Stimulated activated CD8-positive, alpha-beta memory T cell treated with anti-CD3 and anti-CD28 coated beads, Interleukin-15, amount 100 ng/mL, for 24 hours (primary cell): ENCODE data around the gene PSMD3.

Source experiments
- DNase-seq: peaks from one replicate; pipeline ENCODE4 v3.0.0-alpha.2; 2020; ENCODE audit warnings: low read depth

Gene PSMD3

DNA sequence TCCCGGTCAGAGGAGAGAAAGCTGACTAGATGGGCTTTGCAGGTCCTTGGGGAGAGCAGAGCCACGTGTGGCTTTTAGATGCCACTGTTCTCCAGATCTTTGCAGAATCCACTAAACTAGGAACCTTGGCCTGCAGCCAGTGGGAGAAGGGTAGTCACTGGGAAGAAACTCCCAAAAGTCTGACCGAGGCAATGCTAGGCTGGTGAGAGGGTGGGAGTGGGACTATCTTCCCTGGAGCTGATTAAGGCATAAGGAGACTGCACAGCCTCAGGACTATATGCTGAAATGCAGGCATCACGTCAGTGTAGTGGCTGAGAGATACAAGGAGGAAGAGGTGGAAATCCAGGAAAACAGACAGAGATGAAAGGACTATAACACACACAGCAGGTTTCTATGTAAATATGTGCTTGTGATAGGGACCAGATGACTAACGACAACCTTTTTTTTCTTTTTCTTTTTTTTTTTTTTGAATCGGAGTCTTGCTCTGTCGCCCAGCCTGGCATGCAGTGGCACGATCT lies 20.0 kb upstream of the PSMD3 start:
- no peak for DNase-seq

DNA sequence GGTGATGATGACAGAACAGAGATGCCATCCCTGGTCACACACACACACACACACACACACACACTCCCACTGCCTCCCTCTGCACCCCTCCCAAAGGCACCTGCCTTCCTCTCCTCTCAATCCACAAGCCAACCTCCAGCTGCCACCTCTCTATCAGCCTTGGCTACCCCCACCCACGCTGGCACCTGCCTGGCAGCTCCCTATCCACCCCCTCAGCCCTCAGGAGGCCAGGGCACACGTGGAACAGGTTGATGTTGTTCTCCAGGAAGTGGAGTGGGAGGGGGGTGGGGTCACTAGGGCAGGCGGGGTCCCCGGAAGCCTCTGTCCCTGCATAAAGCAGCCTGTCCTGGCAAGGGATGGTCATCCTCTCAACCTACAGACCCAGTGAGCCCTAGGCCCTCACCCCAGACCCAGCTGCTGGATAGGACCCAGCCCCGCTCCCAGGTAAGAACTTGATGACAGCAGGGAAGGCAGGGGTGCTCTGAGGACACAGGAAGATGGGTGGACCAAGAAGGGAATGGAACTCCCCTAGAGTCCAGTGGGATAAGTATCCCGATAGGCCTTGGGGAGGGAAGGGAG lies 17.9 kb upstream of the PSMD3 start, which contains the start of gene GSDMA:
Gene GSDMA (plus strand): TSS at position 363 of the 579 bp plus-strand sequence. CDS start 2,684 bp downstream, outside the sequence.
- DNase-seq: no peak

DNA sequence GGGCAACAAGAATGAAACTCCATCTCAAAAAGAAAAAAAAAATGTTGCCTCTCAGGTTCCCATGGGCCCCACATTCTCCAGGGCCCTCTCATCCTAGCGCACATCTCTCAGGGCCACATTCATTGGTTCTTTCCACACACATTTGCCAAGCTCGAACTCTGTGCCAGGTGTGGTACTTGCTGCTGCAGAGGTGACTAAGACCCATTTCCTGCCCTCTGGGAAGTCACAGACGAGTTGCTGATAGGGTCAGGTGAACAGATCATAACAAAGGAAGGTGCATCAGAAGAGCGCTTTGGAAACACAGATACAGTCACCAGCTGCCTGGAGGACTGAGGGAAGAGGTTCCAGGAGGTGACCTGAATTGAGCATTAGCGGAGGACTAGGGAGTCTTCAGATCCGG lies 16.8 kb upstream of the PSMD3 start:
- no peak for DNase-seq

DNA sequence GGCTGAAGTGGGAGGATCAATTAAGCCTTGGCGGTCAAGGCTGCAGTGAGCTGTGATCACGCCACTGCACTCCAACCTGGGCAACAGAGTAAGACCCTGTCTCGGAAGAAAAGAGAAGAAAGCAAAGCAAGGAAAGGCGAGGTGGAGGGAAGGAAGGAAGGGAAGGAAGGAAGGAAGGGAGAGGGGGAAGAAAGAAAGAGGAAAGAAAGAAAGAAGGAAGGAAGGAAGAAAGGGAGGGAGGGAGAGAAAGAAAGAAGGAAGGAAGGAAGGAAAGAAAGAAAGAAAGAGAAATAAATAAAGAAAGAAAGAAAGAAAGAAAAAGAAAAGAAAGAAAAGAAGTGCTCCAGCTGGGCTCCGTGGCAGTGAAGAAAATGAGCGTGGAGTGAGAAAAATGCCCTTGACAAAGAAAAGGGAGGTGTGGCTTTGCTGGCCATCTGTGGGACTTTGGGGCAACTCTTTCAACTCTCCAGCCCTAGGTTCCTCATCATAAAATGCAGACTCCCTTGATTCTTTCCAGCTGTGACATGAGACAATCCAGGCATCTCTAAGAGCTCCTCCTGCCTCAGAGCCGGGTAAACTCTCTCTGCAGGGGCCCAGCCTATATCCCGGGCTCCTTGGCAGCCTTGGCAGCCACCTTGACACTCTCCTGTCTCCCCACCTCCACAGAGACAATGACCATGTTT lies 15.4 kb upstream of the PSMD3 start:
- no peak for DNase-seq

DNA sequence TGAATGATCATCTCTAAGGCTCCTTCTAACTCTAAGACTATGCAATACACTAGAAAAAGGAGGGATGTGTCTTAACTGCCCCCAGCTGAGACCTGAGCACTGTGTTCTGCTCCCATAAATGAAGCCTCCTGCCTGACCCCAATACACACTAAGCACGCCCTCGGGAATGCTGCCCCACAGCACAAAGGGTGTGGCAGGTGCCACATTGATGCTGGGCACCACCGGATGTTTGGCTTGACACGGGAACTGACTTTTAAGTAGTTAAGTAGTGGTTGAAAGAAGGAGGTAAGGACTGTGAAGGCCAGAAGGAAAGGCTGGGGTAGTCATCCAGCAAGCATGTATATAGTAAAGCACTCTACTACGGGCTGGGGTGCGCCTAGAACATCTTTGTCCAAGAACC lies 13.8 kb upstream of the PSMD3 start:
- DNase-seq: no peak

DNA sequence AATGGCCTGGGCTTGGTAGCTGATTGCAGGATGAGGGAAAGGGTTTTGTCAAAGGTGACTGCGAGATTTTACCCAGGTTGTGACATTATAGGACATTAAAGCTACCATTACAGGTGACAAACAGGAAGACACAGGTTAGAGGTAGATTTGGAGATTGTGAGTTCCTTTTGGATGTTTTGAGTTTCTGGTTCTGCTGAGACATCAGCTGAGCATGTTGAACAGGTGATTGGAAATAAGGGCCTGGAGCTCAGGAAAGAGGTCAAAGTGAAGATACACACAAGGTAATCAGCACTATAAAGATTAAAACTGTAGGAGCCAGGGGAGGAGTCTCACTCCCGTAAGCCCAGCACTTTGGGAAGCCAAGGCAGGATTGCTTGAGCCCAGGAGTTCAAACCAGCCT lies 11.8 kb upstream of the PSMD3 start:
- no peak for DNase-seq

DNA sequence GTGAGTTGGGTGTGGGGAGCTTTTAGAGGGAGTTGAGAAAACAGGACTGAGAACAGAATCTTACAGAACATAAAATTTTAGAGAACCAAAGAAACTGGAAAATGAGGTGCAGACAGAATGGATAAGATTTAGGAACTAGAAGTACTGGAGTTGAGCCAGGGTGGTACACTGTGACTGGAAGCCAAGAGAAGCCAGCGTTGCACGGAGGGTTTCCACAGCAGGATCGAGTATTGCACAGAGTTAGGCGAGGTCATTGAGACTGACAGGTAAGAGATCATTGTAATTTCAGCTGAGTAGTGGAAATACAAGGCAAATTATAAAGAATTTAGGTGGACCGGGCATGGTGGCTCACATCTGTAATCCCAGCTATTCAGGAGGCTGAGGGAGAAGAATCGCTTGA lies 11.2 kb upstream of the PSMD3 start:
- DNase-seq: no peak

DNA sequence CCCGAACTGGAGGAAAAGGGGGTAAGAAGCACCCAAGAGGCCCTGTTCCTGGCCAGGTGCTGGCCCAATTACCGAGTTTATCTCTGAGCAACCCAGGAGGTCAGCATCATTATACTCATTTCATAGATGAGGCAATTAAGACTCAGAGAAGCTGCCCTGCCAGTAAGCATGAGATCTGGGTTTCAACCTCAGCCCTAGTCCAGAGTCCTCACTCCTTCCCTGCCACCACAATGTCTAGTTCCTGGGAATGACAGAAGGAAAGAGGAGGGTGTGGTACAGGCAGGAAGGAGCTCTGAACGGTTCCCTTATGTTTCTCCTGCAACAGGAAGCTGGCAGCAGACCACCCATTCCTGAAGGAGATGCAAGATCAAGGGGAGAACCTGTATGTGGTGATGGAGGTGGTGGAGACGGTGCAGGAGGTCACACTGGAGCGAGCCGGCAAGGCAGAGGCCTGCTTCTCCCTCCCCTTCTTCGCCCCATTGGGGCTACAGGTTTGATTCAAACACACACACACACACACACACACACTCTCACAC lies 10.4 kb upstream of the PSMD3 start:
- no peak for DNase-seq

DNA sequence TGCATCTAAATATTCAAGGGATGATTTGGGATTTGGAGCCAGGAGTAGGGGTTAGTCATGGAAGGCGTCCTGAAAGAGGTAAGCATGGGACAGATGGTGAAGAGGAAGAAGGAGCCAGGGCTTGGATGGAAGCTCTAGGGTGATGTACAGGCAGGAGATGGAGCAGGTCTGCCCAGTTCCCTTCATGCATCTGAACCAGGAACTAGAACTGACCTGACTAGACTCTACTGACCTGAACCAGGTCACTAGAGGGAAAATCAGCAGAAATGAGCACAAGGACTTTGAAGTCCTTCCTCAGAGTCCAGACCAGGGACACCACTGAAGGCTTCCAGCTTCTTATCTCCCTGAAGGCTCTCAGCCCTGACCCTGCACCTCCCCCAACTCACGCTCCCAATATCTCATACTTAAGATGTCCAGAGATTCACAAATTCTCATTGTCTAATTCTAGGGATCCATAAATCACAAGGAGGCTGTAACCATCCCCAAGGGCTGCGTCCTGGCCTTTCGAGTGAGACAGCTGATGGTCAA lies 9.5 kb upstream of the PSMD3 start:
- no peak for DNase-seq

DNA sequence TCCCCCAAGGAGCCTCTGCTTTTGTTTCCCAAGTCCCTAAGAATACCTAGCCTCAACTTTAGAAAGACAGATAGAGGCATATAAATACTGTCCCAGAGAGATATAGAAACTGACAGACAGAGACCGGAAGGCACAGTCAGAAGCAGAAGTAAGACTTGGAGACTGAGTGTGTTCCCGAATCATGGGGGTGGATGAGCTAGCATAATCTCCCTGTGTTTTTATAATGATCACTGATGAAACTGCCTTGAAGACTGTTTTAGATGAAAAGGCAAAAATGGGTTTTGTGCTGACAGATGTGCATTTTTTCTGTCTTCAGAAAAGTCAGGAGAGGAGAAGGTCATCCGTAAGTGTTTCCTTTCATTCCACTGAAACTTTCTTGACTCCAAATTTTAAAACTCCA lies 8.3 kb upstream of the PSMD3 start:
- no peak for DNase-seq

DNA sequence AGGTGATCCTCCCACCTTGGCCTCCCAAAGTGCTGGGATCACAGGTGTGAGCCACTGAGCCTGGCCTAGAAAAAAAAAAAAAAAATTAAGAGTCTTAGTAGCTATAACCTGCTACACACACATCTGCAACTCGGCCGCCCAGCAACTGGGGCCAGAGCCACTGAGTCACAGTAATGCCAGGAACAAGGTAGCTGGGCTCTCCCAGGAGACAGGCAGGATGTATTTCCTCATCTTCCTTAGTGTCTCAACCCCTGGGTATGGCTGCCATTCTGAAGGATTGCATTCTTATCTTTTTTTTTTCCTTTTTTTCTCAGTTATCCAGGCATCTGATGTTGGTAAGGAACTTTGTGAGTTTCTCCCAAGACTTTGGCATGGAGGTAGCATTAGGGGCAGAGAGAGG lies 7.1 kb upstream of the PSMD3 start:
- no peak for DNase-seq

DNA sequence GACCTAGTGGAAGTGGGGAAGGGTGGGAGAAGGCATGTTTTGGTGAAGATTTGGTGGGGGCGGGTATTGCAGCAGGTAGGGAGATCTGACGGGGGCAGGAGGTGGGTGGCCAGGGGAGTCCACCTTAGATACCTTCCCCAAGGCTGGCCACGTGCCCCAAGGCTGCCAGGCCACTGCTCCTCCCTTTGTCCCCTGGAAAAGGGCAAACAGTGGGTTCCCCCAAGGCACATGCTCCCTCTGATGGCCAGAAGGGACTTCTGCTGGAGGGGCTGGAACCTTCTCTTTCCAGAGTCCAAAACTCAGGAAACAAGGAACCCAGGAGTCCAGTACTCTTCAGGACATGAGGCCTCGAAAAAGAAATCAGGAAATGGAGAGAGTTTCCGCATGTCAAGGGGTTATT lies 6.2 kb upstream of the PSMD3 start:
- no peak for DNase-seq

DNA sequence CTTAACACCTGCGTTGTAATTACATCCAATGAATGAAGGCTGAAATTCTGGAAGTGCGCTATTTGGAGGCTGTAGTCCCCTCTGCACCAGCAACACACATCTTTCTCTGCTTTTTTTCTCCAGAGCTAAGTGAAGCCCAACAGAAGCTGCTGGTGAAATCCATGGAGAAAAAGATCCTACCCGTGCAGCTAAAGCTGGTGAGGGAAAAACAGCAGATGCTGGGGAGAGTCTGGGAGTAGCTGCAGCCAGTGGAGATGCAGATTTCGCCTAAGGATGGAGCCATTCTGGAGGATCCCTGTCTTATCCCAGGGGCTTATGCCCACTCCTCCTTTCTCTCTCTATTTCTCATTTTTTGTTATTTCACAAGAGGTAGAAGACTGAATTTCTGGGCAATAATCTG lies 4.8 kb upstream of the PSMD3 start:
- DNase-seq: no peak

DNA sequence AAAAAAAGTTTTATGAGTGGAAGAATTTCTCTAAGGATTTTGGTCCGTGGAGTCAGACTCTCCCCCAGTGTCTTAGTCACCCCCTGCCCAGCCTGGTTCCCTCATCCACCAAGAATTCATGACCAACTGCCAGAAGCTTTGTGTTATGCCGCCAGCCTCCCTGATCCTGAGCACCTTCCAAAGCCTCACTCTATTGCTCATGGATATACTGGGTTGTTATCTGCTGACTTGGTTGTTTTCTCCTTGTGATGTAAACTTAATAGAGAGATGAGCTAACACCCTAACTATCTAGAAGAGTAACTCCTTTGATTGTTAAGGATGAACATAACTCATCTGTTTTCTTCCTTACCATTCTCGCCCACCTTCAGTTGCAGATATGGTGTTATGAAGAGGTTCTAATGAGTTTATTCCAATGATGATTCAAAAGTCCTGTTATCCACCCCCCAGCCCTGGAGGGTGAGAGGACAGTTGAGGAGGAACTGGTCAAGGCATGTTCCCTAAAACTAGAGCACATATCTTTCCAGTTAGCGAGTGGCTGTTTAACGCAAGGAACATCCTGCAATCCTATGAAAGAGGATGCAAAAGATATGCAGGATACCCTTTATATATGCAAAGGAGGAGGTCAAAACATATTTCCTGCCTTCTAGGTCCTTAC lies 1.5 kb upstream of the PSMD3 start:
- no peak for DNase-seq

DNA sequence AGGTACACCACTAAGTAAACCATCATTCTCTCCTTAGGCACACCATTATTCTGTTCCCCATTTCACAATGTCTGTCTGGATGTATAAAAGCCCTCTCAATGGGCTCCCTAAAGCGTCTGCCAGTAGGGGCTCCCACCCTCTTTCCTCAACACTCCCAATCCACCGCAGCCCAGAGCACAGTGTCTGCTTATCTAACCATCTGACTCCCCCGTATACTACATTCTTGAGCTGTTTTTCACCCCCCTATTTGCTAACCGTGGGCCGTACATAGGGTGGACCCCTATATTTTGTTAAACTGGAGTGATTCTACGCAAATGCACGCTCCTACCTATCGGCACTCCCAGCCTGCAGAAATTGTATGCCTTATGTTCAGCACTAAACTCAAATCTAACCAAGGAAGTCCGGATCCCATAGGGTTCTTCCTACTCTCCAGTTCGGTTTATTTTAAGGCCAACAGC lies 685 bp upstream of the PSMD3 start:
- no peak for DNase-seq

DNA sequence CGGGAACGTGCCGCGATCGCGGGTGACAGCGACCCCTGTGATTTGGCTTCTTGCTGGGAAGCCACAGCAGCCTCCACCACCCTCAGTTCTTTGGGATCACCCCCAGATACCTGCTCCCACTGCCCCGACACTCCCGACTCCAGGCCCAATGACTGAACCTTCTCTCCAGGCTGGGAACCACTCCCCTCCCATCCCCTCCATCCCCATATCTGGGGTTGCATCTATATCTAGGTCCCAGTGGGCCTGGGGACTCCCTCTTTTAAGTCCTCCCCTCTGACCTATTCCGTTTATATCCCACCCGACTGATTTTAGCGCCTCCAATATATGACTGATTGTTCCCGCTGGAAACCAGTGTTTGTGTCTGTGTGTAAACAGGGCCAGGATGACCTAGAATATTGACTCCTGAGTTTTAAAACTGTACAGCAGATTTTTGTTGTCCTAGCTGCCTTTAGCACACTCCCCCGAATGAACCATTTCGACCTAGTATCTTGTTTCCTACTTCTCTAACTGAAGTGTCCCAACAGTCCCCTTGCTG lies 667 bp downstream of the PSMD3 start:
- DNase-seq: no peak

DNA sequence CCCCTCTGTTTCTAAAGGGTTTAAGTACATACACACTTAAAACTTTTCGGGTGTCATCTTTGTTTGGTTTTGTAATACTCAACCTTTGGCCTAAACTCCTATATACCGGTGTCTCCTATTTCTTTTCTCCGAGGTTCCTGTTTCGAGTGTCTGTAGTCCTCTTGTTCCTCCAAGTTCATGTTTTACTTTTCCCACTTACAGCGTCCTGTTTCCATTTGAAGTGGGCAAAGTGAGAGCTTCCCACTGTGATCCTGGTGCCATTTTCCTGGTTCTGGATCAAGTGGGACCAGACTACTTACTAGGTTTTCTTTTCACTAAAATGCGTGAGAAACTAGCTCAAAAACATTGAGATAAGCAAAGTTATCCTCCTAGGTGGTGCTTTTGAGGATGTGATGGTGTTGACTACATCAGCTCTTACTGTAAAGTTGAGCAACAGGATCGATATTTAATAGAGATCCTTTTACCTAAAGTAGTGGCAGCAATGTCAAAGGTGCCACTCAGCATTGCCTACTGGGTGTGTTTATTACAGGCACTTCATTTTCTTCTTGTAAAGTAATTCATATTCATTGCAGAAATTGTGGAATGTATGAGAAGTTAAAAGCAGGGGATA lies 1.3 kb downstream of the PSMD3 start:
- DNase-seq: no peak

DNA sequence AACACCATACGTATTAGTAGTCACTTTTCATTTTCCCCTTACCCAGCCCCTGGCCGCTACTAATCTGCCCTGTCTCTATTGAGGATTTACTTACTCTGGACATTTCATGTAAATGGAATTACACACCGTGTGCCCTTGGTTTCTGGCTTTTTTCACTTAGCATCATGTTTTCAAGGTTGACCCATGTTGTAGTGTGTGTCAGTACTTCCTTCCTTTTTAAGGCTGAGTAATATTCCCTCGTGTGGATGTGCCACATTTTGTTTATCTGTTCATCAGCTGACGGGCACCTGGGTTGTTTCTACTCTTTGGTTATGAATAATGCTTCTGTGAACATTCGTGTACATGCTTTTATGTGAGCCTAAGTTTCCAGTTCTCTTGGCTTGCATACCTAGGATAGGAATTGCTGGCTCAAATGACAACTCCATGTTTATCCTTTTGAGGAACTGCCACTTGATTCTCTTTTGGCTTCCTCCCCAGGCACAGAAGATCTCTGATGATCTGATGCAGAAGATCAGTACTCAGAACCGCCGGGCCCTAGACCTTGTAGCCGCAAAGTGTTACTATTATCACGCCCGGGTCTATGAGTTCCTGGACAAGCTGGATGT lies 7.7 kb downstream of the PSMD3 start:
- DNase-seq: no peak

DNA sequence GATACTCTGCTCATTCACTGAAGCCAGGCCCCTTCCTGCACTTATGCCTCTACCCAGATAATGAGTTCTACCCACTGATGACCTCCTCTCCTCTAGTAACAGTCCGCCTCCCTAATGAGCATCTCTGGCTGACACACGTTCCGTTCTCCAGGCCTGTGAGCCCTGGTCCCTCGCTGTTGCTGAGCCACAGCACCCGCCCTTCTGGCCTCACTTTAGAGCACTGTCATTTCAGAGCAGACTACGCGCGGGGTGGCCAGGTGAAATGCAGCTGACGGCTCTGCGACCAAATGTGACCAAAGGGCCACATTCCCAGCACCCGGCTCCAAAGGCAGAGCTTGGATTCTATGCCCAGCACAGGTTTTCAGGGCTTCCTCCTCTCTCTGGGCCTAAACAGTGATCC lies 13.8 kb downstream of the PSMD3 start:
- no peak for DNase-seq

DNA sequence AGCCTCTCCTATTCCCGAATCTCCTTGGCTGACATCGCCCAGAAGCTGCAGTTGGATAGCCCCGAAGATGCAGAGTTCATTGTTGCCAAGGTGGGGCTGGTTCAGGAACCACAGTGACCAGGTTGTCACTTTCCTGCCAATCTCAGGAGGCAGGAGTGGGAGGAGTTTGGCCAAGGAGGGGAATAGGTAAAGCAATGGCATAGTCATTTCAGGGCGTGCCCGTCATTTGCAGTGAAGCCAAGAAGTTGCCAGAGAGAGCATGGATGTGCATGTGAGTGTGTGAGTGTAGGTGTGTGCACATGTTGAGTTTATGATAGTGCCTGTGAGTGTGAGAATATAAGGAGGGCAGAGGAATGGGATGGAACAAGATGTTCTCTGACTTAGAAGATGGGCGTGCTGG lies 14.8 kb downstream of the PSMD3 start:
- DNase-seq: no peak

DNA sequence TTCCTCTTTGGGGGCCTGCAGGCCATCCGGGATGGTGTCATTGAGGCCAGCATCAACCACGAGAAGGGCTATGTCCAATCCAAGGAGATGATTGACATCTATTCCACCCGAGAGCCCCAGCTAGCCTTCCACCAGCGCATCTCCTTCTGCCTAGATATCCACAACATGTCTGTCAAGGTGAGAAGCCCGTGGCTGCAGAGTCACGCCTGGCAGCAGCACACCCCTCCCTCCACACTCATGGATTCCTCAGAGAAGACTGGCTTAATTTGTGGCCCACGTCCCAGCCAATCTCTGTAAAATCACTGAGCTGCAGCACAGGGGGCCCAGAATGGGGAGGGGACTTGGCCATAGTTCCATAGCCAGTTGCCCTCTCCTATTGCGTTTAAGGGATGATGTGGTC lies 15.6 kb downstream of the PSMD3 start:
- no peak for DNase-seq

DNA sequence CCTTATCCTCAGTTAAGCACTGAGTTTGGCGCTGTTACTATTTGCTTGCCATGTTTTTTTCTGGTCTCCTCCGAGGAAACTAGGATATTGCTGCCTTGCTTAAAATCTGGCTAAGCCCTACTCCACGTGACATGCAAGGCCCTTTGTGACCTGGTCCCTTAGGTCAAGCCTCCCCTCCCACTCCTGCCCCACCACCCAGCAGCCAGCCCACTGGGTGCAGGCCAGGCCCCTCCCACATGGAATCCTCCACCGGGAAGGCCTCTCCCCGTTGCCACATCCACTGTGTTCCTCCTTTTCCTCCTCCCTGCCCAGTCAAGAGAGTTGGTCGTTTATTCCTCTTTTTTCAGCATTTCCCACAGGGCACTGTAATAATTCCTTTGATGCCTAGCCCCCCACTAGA lies 16.2 kb downstream of the PSMD3 start:
- no peak for DNase-seq
